GM18507 (cell line): ENCODE data around the gene SDK1.

Experiments
- DNase-seq: peaks from one replicate; pipeline ENCODE4 v3.0.0; 2011; ENCODE audit warnings: low read depth; ENCODE audit not compliant: insufficient read length; ENCODE audit errors: extremely low spot score
- FAIRE-seq: peaks from 2 replicates; lab custom pipeline; 2011; peaks lifted over from hg19 to GRCh38; lab: Jason Lieb, UNC

SDK1 gene

GRCh38 chr7:3879355-3880075, 578.5 kb downstream of the SDK1 start:
- no peak for FAIRE-seq
- no peak for DNase-seq

DNA sequence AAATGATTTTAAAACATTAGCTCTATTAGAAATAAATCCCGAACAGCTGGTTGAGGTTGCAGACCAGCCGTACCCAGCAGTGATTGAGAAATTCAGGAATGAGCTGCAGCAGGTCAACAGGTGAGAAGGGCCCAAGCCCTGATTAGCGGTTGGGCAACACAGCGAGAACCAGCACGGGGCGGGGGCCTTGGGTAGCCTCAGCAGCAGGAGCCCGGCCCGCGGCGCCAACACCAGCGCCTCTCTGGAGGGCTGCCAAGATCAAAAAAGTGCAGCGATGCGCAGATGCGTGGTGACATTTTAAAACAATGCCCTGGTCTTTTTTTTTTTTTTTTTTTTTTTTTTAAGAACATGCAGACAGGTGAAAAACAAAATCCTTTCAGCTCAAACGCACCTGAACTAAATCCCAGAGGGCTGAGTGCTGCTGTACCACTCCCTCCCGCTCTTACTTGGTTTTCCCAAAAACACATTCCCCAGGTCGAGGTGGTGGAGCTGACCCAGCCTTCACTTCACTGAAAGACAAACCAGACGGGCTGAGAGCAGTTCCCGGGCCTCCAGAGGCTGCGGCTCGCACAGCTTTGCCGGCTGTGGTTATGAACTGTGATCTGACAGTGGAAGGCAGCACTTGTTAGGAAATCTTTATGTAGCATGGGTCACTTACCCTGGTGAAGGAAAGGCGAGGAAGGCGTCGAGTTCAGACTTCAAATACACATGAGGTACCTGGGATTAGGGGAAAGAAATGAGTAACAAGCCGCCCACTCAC, 579.4 kb downstream of the SDK1 start:
- DNase-seq (no peak), FAIRE-seq (no peak)

DNA sequence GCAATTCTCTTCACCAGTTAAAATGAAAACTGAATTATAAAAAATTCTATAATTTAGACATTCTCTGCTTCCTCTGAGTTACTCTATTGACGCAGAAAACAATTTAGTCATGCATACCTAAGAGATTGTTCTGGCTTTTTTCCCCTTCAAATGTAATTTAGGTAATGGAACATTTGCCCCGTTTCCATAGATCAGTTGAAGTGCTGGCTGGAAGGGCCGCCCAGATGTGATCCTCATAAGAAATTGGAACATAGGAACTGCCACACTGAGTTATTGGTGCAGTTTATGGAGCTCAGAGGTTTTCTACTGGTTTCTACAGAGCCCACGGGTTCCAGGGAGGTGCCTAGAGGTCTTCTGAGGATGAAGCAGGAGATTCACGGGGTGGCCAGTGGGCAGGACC, 581.7 kb downstream of the SDK1 start:
- DNase-seq (no peak), FAIRE-seq (no peak)

DNA sequence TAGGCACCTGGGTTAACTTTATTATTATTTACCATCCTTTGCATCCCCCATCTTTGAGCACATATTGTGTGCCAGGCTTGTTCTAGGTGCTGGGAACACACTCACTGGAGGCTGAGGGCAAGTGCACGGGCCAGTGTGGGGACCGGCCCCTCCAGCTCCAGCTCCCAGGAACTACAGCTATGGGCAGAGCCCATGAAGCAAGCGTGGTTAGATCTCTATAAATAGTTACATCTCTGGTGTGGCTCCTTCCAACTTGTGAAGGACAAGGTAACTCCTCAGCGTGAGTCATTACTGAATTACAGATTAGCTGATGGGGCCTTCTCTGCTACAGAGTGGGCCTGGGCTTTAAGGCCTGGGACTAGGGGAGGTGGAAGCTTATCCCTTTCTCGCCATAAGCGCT, 583.5 kb downstream of the SDK1 start:
- no peak for FAIRE-seq

DNA sequence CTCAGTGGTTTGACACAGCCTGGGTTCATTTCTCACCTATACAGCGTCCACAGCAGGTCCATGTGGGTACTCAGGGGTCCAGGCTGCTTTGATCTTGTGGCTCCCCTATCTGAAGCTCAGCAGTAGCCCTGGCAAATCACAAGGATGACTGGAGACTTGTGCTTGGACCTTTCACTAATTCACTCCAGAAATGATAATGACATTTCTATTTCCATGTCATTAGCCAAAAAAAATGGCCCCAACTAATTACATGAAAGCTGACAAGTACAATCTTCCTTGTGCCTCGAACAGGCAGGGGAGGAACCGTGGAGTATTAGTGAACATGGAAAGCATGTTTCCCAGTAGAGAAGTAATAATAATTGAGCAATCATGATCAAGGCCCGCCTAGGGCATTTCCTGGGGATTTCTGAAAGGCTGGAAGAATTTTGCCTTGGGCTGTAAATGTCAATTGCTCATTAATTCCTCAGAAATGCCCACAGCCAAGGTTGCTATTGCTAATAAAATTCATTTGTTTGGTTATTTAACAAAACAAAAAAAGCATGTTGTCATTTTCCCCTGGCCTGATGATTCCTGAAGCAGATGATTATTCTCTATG, 586.1 kb downstream of the SDK1 start:
- no peak for DNase-seq
- no peak for FAIRE-seq

More for the DNA sequence above, 583.5 kb downstream of the SDK1 start:
- no peak for DNase-seq

- FAIRE-seq, result no peak
- no peak for DNase-seq
Observed at GRCh38 chr7:3888096-3888495, 587.0 kb downstream of the SDK1 start.

- FAIRE-seq (no peak), DNase-seq (no peak)
Observed at GRCh38 chr7:3892157-3892556, 591.1 kb downstream of the SDK1 start.

- DNase-seq (no peak), FAIRE-seq (no peak)
Observed at GRCh38 chr7:3892686-3893085, 591.6 kb downstream of the SDK1 start.

DNA sequence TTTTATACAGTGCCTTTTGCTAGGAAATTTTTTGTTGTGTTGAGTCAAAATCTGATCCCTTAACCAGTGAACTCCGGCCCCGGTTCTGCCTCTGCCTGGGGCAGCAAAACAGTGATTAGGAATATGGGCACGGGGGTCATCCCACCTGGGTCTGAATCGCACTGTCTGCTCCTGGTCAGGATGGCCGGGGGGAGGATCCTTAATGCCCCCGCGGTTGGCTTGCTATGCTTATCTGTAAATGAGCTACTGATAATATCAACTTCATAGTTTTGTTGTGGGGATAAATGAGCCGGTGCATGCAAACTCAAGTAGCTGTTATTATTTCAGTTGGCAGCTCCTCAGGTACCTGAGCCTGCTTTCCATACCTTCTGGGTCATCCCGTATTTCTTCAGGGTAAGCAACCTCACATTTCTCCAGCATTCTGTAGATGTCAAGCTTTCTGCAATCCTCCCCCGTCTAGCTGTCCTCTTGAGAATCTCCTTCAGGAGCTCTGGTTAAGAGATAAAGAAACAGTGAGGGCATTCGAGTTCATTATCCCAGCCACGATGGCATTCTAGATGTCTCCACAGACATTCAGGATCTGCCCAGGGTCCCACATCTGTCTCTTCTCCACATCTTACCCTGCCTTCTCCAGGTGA, 592.2 kb downstream of the SDK1 start:
- FAIRE-seq (no peak), DNase-seq (no peak)

GRCh38 chr7:3893789-3894153, 592.7 kb downstream of the SDK1 start:
- DNase-seq (no peak), FAIRE-seq (no peak)

DNA sequence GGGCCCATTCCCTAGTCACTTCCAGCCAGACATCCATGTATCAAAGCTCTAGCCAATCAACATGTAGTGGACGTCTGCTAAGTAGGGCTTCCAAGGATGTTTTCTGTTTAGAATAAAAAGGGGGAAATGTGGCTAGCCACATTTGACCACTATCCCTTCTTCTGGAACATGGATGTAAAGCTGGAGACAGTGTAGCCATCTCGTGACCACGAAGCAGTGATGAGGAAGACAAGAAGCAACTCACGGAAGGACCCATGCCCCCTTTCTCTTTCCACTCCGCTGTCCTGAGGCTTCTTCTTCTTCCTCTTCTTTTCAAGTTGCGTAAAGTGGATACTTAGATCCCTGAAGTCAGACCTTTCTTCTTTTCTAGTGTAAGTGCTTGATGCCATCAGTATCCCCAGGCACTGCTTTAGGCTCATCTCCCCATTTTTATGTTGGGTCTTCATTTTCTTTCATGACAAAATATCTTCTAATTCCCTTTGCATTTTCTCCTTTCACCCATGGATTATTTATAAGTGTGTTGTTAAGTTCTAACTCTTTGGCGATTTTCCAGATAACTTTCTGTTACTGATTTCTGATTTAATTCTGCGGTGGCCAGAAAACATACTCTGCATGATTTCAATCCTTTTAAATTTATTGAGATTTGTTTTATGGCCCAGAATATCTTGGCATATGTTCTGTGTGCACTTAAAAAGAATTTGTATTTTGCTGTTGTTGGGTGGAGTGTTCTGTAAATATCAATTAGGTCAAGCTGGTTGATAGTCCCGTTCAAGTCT, 594.5 kb downstream of the SDK1 start:
- FAIRE-seq (no peak), DNase-seq (no peak)

DNA sequence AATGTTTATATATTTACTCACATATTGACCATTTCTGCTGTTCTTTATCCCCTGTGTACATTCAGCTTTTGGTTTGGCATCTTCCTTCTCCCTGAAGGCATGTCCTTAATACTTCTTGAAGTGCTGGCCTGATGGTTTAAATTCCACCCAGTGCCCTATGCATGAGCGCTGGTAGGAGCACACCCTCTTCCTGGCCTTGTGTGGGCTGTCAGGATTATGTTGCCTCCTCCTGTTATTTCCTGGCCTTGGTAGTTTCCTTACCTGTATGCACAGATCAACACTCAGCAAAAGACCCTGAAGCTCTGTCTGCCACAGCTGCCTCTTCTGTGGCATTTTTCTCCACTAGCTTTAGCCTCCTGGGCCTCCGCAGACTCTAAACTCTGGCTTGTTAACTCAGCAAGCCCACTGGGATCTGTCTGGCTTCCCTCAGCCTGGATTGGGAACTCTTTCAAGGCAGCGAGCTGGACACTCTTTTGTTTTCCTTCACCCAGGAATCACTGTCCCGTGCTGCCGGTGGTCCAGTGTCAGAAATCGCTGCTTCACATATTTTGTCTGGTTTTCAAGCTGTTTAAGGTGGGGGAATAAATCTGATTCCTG, 595.2 kb downstream of the SDK1 start:
- FAIRE-seq, result no peak
- no peak for DNase-seq

- peak; percentile 72 for FAIRE-seq
- DNase-seq, result no peak
Observed at GRCh38 chr7:3897430-3898372, 596.6 kb downstream of the SDK1 start.

GRCh38 chr7:3899559-3899991, 598.5 kb downstream of the SDK1 start:
- FAIRE-seq (no peak), DNase-seq (no peak)

DNA sequence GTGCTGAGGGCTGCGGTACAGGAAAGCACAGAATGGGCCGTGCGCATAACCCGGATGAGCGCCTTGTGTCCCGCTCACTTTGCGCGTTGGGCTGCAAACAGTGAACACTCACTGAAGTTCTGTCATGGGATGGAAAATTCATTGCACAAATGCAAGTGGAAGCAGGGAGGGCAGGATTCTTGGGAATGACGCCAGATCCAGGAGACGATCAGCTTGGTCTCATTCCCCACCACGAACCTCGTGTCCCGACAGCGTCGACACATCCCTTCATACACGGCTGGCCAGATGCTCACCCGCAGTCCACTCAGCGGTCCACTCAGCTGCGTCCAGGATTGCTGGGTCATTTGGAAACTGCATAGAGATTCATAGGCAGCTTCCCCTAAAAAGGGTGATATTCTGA, 607.1 kb downstream of the SDK1 start:
- DNase-seq (no peak), FAIRE-seq (no peak)

DNA sequence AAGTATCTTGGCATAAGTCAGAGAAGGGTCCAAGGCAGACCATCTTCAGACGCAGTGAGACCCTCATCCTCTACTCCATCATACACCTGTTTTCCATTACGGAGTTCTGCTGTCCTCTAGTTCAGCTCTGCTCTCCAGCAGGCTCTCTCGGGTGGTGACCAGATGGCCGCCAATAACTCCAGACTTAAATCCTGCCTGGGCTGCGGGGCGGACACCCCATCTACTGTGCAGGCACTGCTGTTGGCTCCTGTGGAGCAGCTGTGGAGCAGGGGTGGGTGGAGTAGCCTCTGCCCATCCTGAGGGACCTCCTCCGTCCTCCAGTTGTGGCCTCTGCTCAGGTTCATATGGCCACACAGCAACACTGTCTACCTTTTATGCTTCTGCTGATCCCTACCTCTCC, 608.1 kb downstream of the SDK1 start:
- FAIRE-seq (no peak), DNase-seq (no peak)

DNA sequence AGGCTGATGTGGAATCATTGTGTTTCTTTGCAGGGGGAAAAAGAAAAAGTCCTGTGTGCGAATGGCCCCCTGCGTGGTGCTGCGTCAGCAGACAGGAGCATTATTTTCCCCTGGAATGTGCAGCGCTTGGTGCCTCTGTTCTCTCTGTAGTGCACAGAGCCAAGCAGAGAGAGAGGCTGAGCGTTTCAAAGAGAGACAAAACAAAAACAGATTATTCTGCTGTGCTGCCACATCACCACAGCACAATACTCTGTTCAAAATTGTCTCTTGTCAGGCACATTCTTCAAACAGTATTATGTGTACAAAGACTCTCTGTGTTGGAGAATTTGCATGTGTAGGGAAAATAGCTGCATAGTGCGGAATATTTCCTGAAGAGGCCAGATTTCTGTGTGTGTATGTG, 609.0 kb downstream of the SDK1 start:
- DNase-seq (no peak), FAIRE-seq (no peak)

DNA sequence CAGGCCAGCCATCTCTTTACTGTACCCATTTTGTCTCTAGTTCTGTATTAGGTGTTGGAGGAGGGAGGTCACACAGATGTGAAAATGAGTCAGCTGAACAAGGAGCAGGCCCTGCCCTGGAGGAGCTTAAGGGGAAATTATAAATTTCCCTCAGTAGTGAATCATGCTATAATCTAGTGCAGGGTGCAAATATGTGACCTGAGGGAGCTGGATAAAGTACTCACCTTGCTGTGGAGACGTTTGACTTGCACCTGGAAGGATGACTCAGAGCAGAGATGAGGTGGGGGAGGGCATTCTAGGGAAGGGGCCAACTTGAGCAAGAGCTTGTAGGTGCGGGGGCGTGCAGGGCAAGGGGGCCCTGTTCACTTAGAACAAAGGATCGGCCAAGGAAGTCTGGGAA, 610.6 kb downstream of the SDK1 start:
- FAIRE-seq (no peak), DNase-seq (no peak)
